Spleen (tissue), 7 donors: ENCODE data around the gene WHRN.

ENCODE experiments used
- POLR2A ChIP-seq, 3 donors: fragments of 450-650 bp; IDR thresholded peaks; one replicate each; pipeline ENCODE4 v1.5.1; 2017; ENCODE audit warnings: antibody characterized with exemption in 3 of 3, mild to moderate bottlenecking in 1 of 3
- TF ChIP-seq, protein P1 (sequence below), 11 experiments: fragments of 200-600 bp in 7 of 11; fragments of 450-650 bp in 4 of 11; sonication (generic) in 4 of 11; IDR thresholded peaks in 8 of 11; conservative IDR thresholded peaks in 3 of 11; 1 replicate in 7 of 11; 2 replicates in 4 of 11; pipeline versions ENCODE4 v1.4.0 to v1.8.0; 2016 to 2021; ENCODE audit warnings: antibody characterized with exemption in 11 of 11, inconsistent platforms in 4 of 11, mild to moderate bottlenecking in 1 of 11
- donor health status: DM: no; HTN: no; CAD: no; lungs with moderate emphysema.
- donor health status: DM: no; HTN: no; CAD: no.
- donor health status: DM: no; HTN: no; CAD: no.

- TF ChIP-seq POLR2A (IDR thresholded peaks at IDR 0.05): no peak
- TF ChIP-seq, protein P1, sequence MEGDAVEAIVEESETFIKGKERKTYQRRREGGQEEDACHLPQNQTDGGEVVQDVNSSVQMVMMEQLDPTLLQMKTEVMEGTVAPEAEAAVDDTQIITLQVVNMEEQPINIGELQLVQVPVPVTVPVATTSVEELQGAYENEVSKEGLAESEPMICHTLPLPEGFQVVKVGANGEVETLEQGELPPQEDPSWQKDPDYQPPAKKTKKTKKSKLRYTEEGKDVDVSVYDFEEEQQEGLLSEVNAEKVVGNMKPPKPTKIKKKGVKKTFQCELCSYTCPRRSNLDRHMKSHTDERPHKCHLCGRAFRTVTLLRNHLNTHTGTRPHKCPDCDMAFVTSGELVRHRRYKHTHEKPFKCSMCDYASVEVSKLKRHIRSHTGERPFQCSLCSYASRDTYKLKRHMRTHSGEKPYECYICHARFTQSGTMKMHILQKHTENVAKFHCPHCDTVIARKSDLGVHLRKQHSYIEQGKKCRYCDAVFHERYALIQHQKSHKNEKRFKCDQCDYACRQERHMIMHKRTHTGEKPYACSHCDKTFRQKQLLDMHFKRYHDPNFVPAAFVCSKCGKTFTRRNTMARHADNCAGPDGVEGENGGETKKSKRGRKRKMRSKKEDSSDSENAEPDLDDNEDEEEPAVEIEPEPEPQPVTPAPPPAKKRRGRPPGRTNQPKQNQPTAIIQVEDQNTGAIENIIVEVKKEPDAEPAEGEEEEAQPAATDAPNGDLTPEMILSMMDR (IDR thresholded peaks at IDR 0.05 in 8 of 11, conservative IDR thresholded peaks at IDR 0.05 in 3 of 11): no peak
Observed at GRCh38 chr9:114503009-114503408, 2.3 kb downstream of the WHRN start.
